HepG2 (cell line): ENCODE measurements around the gene ALDH7A1. TPM values are rescaled to one million over a fixed set of nuclear protein-coding genes. Genes with fewer than 3 reads are reported as not detected.
A peak's percentile ranks its signal among the peaks of the same experiment; 100 is the strongest.

Source experiments
- ATAC-seq: fragments of 200-7000 bp; cut with Tn5 transposase; 3 replicates; pipeline ENCODE4 v1.9.1; 2020; ENCODE audit warnings: mild to moderate bottlenecking, moderate library complexity
- BruUV-seq: library from RNA; stranded (reverse); fragments of 400-500 nt; replicated peaks from 2 replicates; lab custom pipeline; 2021; lab: Mats Ljungman, UMichigan
- CTCF ChIA-PET: fragments of 300-600 bp; formaldehyde crosslinking; extraction: SDS; loops from one replicate; lab custom pipeline; 2021; ENCODE audit warnings: low total read pairs, inconsistent platforms, low intra/inter-chr PET ratio; lab: Yijun Ruan, JAX
- POLR2A ChIA-PET: fragments of 350-600 bp; sonication (Branson Sonifier 250); formaldehyde crosslinking; loops from one replicate; lab custom pipeline; 2020; ENCODE audit warnings: antibody characterized with exemption, inconsistent platforms; lab: Yijun Ruan, JAX
- DNase-seq: peaks from one replicate; pipeline ENCODE4 v3.0.0-alpha.2; 2015; ENCODE audit warnings: low spot score
- FAIRE-seq: peaks from 3 replicates; lab custom pipeline; 2011; peaks lifted over from hg19 to GRCh38; lab: Jason Lieb, UNC
- H2AFZ ChIP-seq: one replicate; pipeline ENCODE4 v1.6.1; 2011; ENCODE audit warnings: low read length, inconsistent platforms
- H3K27ac ChIP-seq: fragments of 300-600 bp; 3 replicates; pipeline ENCODE4 v1.8.0; 2011; ENCODE audit warnings: mixed run types, mild to moderate bottlenecking, mixed read lengths, low read length, inconsistent platforms; ENCODE audit not compliant: insufficient read depth; ENCODE audit errors: extremely low read length
- H3K27me3 ChIP-seq, 2 experiments: fragments of 200-600 bp in 1 of 2; 2 replicates in 1 of 2; 3 replicates in 1 of 2; pipeline versions ENCODE4 v1.6.0 to v1.8.0; 2011; ENCODE audit warnings: low read length in 2 of 2, mild to moderate bottlenecking in 2 of 2, moderate library complexity in 2 of 2, inconsistent platforms in 1 of 2; ENCODE audit not compliant: insufficient read depth in 2 of 2, control insufficient read depth in 1 of 2
- H3K36me3 ChIP-seq, 2 experiments: fragments of 200-600 bp in 1 of 2; replicated peaks in 1 of 2; 2 replicates in 1 of 2; 3 replicates in 1 of 2; pipeline versions ENCODE4 v1.5.1 to v1.8.0; 2011; ENCODE audit warnings: low read length in 2 of 2, inconsistent platforms in 1 of 2; ENCODE audit not compliant: insufficient read depth in 2 of 2, control insufficient read depth in 1 of 2
- H3K4me1 ChIP-seq: 2 replicates; pipeline ENCODE4 v1.5.1; 2012; ENCODE audit warnings: low read length, inconsistent platforms; ENCODE audit not compliant: insufficient read depth
- H3K4me2 ChIP-seq: 2 replicates; pipeline ENCODE4 v1.6.0; 2011; ENCODE audit warnings: low read depth, low read length, inconsistent platforms
- H3K4me3 ChIP-seq, 3 experiments: fragments of 200-600 bp in 1 of 3; sonication (generic), shearing (Covaris generic) in 1 of 3; replicated peaks in 1 of 3; 2 replicates each; pipeline ENCODE4 v1.5.1; 2011 to 2016; ENCODE audit warnings: low read length in 3 of 3, inconsistent platforms in 2 of 3, low read depth in 2 of 3, mild to moderate bottlenecking in 2 of 3, control low read depth in 1 of 3, mixed read lengths in 1 of 3; ENCODE audit not compliant: insufficient read depth in 1 of 3
- H3K79me2 ChIP-seq: one replicate; pipeline ENCODE4 v1.6.1; 2011; ENCODE audit warnings: low read length, inconsistent platforms; ENCODE audit not compliant: insufficient read depth
- H3K9ac ChIP-seq: 2 replicates; pipeline ENCODE4 v1.6.0; 2011; ENCODE audit warnings: mild to moderate bottlenecking, low read depth, low read length, inconsistent platforms; ENCODE audit not compliant: insufficient read depth
- H3K9me3 ChIP-seq: 2 replicates; pipeline ENCODE4 v1.5.1; 2012; ENCODE audit warnings: mild to moderate bottlenecking, low read length
- H4K20me1 ChIP-seq: 2 replicates; pipeline ENCODE4 v1.6.0; 2011; ENCODE audit warnings: inconsistent platforms, mild to moderate bottlenecking, low read length, moderate library complexity; ENCODE audit not compliant: insufficient read depth
- DR1 ChIP-seq: sonication (generic); formaldehyde crosslinking; IDR thresholded peaks from 2 replicates; pipeline ENCODE4 v1.8.0; 2021; ENCODE audit warnings: mild to moderate bottlenecking, missing genetic modification reagents, inconsistent platforms
- KLF13 ChIP-seq: sonication (generic); formaldehyde crosslinking; IDR thresholded peaks from 2 replicates; pipeline ENCODE4 v1.4.0; 2020; ENCODE audit warnings: mild to moderate bottlenecking, missing genetic modification reagents
- NFYB ChIP-seq: sonication (generic); formaldehyde crosslinking; IDR thresholded peaks from 2 replicates; pipeline ENCODE4 v1.4.0; 2020; ENCODE audit warnings: missing genetic modification reagents
- ZNF329 ChIP-seq: sonication (generic); formaldehyde crosslinking; IDR thresholded peaks from 2 replicates; pipeline ENCODE4 v1.9.0; 2021; ENCODE audit warnings: low read depth, mild to moderate bottlenecking, missing genetic modification reagents
- WGBS: methylation state at CpG from one replicate; pipeline ENCODE4 v1.1.6; 2017; ENCODE audit warnings: low lambda C conversion rate; 5-methylcytosine and 5-hydroxymethylcytosine counted together
- in situ Hi-C: cut with HindIII; loops from 2 replicates; pipeline ENCODE4 v1.10.0; 2017; ENCODE audit warnings: low pct_unique_long_range_greater_than_20kb; ENCODE audit not compliant: extremely low pct_ligation_motif_present
- intact Hi-C: fragments of 100-400 bp; cut with micrococcal nuclease; formaldehyde crosslinking; loops from one replicate; pipeline ENCODE4 v1.10.0; 2022; ENCODE audit not compliant: unreplicated experiment
- polyA plus RNA-seq, 8 experiments: library from polyadenylated mRNA; depleted of rRNA in 3 of 8; stranded (reverse) in 7 of 8; unstranded in 1 of 8; fragments of >200 nt; fragmentation: Illumina TruSeq in 4 of 8; extraction: Trizol in 4 of 8; gene quantifications; 2 replicates each; pipeline versions ENCODE4 v1.2.1 to v1.2.3, GENCODE V29; 2011 to 2016; ENCODE audit warnings: low read depth in 4 of 8, missing spikeins in 1 of 8, mixed read lengths in 1 of 8; ENCODE audit not compliant: insufficient read depth in 1 of 8
- total RNA-seq, 5 experiments: library from RNA; depleted of rRNA; stranded (reverse); fragments of >200 nt; fragmentation: Illumina TruSeq; extraction: Trizol; gene quantifications; 2 replicates each; pipeline ENCODE4 v1.2.3, GENCODE V29; 2016; ENCODE audit warnings: low read depth in 1 of 5

The ALDH7A1 gene
- total and polyA plus RNA-seq, 2 of the 13 experiments (the other 11 are each of a cell fraction or from before 2014, with no cell fraction given) = 69.0 to 100 TPM

- Histone ChIP-seq H2AFZ (no peak overlapping the region), H3K36me3 (no peaks in the 10 kb centered on the region), H3K4me2 (no peak overlapping the region), H3K4me1 (peaks cover 24% of the 10 kb centered on the region), H3K9me3 (no peaks in the 10 kb centered on the region), H4K20me1 (no peaks in the 10 kb centered on the region), H3K4me3 (no peak overlapping the region), H3K9ac (no peak overlapping the region), H3K79me2 (no peaks in the 10 kb centered on the region), H3K27ac (no peak overlapping the region), H3K27me3 (no peaks in the 10 kb centered on the region)
- ATAC-seq (no peak), DNase-seq (no peak), FAIRE-seq (no peak)
- intact Hi-C loops (loop anchor here (5.0 kb wide), 1 partner anchor 1796 kb away; no protein-coding TSS in a partner anchor), in situ Hi-C loops (no loop called here)
- ChIA-PET POLR2A (no interaction called here), CTCF (no interaction called here)
- BruUV-seq = no TSS peak
- TF ChIP-seq KLF13 = no peak
These were observed 67.1 kb downstream of the ALDH7A1 start for GRCh38 chr5:126527892-126528291.

- H3K36me3 ChIP-seq = no peaks in the 10 kb centered on the region
- peaks cover 20% of the 10 kb centered on the region for H3K4me1 ChIP-seq
- no peak overlapping the region for H3K9ac ChIP-seq
- FAIRE-seq (no peak), DNase-seq (no peak), ATAC-seq (no peak)
- H3K9me3 ChIP-seq = no peaks in the 10 kb centered on the region
- peak; percentile 90 for TF ChIP-seq ZNF329 (CRISPR knock-in tag)
- TF ChIP-seq NFYB (CRISPR knock-in tag) = no peak
- no peak for TF ChIP-seq DR1 (CRISPR knock-in tag)
- H3K79me2 ChIP-seq = no peaks in the 10 kb centered on the region
- 0% methylated on average over 1 of the region's 1 CpG for WGBS
- in situ Hi-C loops = no loop called here
- no peak overlapping the region for H3K4me2 ChIP-seq
- no TSS peak for BruUV-seq
- no peaks in the 10 kb centered on the region for H3K27me3 ChIP-seq
- intact Hi-C loops = loop anchor here (5.0 kb wide), 1 partner anchor 1795 kb away; no protein-coding TSS in a partner anchor
- ChIA-PET POLR2A (no interaction called here), CTCF (no interaction called here)
- H3K27ac ChIP-seq = no peak overlapping the region
- H2AFZ ChIP-seq = no peak overlapping the region
- no peaks in the 10 kb centered on the region for H4K20me1 ChIP-seq
- no peak overlapping the region for H3K4me3 ChIP-seq
These were observed 67.9 kb downstream of the ALDH7A1 start for GRCh38 chr5:126527158-126527557.
